ENCODE results near the gene TTC3.

GRCh38 chr21:37208741-37209225 is 135.7 kb downstream of the TTC3 start:
- no peak for TF ChIP-seq CTCF (conservative IDR thresholded peaks at IDR 0.05; ENCODE audit: low read length)
- no peak for TF ChIP-seq EZH2phosphoT487 (IDR thresholded peaks at IDR 0.05; ENCODE audit: borderline replicate concordance, low read depth, low read length)
